DOHH2 (cell line): Measurements from ENCODE around the gene TDRD10.

Experiments
- CTCF ChIP-seq: fragments of 200-600 bp; sonication (generic); IDR thresholded peaks from one replicate; pipeline ENCODE4 v1.5.1; 2014; ENCODE audit warnings: antibody characterized with exemption, mild to moderate bottlenecking, low read depth, low read length; ENCODE audit not compliant: poor library complexity, severe bottlenecking
- EZH2phosphoT487 ChIP-seq: fragments of 200-600 bp; sonication (generic); IDR thresholded peaks from 2 replicates; pipeline ENCODE4 v1.6.1; 2017; ENCODE audit warnings: borderline replicate concordance, mild to moderate bottlenecking, antibody characterized with exemption, low read length, moderate library complexity, mixed read lengths

- TF ChIP-seq CTCF = no peak
- TF ChIP-seq EZH2phosphoT487 = no peak
Observed at GRCh38 chr1:154468535-154469250, 33.3 kb upstream of the TDRD10 start.
